ENCODE results near the gene AGTPBP1.

Gene AGTPBP1

GRCh38 chr9:85508616-85509015 is 233.1 kb downstream of the AGTPBP1 start:
- no peak for DNase-seq (ENCODE audit: low read depth in 3 of 3, low spot score in 1 of 3)

DNA sequence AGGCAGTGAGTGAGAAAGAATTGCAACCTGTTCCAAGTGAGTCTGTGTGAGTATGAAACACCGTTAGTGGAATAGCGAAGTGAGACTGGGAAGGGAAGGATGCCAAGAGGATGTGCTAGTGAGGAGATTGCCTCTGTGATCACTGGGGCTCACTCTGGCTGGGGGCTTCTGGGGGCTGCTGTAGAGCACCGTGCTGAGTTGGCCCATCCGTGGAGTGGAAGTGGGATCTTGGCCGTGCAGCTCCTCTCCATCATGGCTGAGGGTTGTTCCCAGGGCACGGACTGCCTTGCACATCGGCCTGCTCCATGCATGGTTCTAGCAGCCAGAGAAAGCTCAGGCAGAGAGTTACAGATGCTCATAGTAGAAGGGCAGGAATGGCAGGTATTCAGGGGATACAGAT is 236.1 kb downstream of the AGTPBP1 start:
- DNase-seq (ENCODE audit: low read depth in 3 of 3, low spot score in 1 of 3) = no peak

DNA sequence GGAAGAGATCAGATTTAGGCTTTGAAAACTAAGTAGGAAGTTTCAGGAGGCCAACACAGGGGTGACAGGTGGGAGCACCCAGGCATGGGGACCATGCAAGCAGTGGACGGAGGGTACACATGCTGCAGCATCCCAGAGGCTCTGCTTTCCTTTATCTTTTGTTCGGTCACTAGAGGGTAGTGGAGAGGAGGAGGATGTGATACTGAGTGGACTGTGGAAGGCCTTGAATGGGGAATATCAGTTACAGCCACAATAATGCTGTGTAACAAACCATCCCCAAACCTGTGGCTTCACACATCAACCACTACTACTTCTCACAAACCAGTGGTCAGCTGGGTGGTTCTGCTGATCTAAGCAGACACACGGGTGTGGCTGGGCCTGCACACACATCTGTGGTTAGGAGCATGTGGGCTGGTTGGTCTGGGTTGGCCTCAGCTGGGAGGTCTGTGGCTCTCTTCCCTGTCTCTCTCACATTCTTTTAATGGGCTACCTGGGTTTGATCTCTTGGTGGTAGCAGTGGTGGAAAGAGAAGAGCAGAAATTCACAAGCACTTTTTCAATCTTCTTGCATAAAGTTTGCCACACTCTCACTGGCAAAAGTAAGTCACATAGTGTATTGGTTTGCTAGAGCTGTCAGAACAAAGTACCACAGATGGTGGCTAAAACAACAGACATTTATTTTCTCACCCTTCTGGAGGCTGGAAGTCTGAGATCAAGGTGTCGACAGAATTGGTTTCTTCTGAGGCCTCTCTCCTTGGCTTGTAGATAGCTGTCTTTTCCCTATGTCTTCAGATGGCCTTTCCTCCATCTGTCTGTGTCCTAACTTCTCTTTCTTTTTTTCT is 238.7 kb downstream of the AGTPBP1 start:
- DNase-seq (ENCODE audit: low read depth in 3 of 3, low spot score in 1 of 3) = no peak

- no peak for DNase-seq (ENCODE audit: low read depth in 3 of 3, low spot score in 1 of 3)
Observed at GRCh38 chr9:85501882-85502281, 239.9 kb downstream of the AGTPBP1 start.

GRCh38 chr9:85501456-85501855 is 240.3 kb downstream of the AGTPBP1 start:
- DNase-seq (ENCODE audit: low read depth in 3 of 3, low spot score in 1 of 3) = no peak

All from stimulated activated CD4-positive, alpha-beta T cell treated with anti-CD3 and anti-CD28 coated beads, TNF-alpha, amount 100 ng/mL, for 1 hour (primary cell).